A204.1 (cell line): ENCODE results near the gene ADD2.

ENCODE experiments used
- FAIRE-seq: peaks from 2 replicates; lab custom pipeline; 2012; peaks lifted over from hg19 to GRCh38; lab: Jason Lieb, UNC

The ADD2 gene

DNA sequence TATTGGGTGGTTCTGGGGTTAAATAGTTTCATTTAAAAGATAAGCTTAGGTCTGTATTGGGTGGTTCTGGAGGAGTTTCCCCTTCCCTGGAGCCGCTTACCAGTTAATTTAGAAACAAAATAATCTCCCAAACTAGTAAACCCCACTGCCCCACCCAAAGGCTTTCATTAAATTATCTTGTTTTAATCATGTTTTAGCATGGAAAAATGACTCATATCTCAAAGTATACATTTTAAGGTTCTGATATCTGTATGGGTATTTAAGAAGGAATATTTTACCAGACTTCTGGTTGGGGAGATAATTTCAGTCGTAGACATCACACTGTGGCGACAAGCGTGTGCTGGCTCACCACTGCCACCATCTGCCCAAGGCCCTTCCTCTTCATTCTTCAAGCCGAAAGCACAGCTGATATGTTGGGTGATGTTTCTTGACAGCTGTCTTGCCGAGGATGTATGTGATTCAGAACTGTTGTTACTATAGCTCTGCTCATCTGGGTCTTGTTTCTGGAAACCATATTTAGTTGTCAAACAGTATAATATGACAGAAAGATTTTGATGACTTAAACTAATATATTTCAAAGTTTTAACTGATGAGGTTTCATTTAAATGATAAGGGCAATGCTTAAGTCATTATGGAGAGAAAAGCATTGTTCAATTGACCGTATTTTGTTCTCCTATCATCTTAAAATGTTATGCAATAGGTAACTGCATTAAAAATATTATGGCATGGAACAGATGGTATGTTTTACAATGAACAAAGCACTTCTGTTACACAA lies 17.3 kb upstream of the ADD2 start:
- no peak for FAIRE-seq

DNA sequence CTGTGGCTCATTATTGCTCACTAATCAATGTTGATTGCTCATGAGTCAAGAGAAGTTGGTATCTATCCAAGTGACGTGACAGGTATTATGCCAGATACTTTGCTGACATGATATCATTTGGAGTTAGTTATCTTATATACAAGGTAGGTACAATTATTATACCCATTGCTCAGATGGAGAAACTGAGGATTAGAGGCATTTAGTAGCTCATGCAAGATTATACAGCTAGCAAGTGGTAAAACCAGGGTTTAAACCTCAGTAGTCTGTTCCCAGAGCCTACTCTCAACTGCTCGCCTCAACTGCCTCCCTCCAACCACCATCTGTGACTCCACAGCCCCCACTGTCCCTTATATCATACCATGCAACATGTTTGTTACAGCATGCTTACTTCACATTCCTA lies 16.3 kb upstream of the ADD2 start:
- FAIRE-seq = no peak

- FAIRE-seq = no peak
These were observed 12.0 kb upstream of the ADD2 start for GRCh38 chr2:70779911-70780545.

- FAIRE-seq = no peak
These were observed 11.5 kb upstream of the ADD2 start for GRCh38 chr2:70779491-70779890.

DNA sequence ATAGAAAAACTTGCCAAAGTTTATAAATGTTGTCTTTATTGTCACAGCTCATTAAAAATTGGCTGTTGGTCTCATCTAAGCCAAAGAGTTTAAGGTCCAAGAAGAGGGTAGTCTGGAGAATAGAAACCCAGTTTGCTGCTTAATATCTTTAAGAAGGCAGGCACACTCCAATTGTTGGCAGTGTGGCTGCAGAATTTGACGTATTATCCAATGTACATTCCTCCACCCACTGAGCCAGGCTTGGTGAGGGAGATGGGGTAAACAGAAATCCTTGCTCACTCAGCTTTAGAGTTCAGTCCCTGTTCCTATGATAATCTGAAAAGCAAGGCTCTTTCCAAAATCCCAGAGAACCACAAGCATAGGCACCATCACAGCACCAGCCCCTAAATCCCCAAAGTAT lies 10.7 kb upstream of the ADD2 start:
- no peak for FAIRE-seq

- FAIRE-seq = no peak
These were observed 9.4 kb upstream of the ADD2 start for GRCh38 chr2:70777450-70777849.

DNA sequence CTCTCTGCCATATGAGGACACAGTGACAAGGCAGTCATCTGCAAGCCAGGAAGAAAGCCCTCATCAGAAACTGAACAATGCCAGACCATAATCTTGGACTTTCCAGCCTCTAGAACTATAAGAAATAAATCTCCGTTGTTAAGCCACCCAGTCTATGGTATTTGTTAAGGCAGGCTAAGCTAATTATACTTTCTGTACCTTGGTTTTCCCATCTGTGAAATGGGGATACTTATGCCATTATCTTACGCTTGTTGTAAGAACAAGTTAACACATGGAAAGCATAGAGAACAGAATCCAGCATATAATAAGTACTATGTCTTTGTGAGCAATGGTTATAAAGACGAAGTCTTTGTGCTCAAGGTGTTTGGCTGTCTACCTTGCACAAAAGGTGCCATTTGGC lies 8.3 kb upstream of the ADD2 start:
- FAIRE-seq = no peak

DNA sequence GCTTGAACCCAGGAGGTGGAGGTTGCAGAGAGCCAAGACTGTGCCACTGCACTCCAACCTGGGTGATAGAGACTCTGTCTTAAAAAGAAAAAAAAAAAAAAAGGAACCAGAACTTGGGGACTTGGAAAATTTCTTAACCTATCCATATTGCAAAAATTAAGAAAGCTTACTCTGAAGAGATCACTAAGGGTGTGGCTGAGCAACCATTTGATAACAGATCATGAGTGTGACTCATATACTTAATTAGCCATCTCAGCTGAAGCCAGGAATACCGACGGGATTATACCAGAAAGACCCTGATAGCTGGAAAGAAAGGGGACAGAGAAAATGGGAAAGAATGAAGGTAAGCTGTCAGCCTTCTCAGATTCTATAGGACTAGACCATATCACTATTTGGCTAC lies 7.1 kb upstream of the ADD2 start:
- FAIRE-seq = no peak

GRCh38 chr2:70772486-70773155 lies 4.6 kb upstream of the ADD2 start:
- no peak for FAIRE-seq

DNA sequence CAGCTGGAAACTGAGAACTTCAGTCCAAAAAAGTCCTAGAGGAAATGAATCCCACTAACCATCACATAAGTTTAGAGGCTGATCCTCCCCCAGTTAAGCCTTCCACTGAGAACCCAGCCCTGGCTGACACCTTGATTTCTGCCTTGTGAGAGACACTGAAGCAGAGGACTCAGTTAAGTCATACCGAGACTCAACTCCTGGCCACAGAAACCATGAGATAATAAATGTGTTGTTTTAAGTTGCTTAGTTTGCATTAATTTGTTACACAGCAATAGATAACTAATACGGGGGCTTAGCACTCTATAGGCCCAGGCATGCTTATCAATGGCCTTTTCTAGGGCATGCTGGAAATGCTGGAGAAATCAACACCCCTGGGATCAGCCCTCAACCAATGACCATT lies 3.4 kb upstream of the ADD2 start:
- FAIRE-seq = no peak

DNA sequence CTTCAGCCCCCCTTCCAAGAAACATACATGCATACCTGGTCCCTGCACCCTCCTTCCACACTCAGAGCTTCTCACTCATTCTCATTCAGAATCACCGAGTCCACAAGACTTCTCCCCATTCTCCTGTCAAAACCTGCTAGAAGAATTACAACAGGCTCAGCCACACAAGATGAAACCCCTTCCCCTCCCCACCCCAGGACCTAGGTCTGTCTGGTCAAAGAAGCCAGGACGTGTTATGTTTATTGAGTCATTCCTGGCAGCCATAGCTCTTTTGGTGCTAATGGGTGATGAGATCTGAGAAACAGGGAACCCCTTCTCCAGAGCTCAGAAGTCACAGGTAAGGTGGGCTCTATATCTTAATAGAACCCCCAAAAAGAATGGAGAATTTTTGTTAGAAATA lies 1.4 kb upstream of the ADD2 start:
- FAIRE-seq = no peak

DNA sequence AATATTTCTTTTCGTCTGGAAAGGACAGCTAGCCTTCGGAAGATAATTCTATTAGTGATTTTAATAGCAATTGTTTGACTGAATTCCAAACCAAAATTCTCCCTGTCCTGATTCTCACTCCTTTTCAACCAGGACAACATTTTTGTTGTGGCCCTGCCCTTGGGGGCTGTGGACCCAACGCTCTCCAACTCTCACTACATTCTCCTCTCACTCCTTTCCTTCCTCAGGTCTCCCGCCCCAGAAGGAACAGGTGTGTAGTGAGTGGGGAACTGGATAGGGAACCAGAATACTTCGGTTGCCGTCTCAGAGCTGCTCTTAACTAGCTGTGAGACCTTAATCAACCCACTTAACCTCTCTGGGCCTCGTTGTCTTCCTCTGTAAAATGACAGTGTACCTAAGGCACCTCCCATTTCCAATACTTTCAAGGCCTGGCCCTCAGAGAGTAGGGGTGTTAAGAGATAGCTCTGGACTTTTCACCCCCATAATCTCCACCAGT lies 638 bp upstream of the ADD2 start:
- FAIRE-seq = no peak

- no peak for FAIRE-seq
These were observed 811 bp downstream of the ADD2 start for GRCh38 chr2:70767079-70767698.

DNA sequence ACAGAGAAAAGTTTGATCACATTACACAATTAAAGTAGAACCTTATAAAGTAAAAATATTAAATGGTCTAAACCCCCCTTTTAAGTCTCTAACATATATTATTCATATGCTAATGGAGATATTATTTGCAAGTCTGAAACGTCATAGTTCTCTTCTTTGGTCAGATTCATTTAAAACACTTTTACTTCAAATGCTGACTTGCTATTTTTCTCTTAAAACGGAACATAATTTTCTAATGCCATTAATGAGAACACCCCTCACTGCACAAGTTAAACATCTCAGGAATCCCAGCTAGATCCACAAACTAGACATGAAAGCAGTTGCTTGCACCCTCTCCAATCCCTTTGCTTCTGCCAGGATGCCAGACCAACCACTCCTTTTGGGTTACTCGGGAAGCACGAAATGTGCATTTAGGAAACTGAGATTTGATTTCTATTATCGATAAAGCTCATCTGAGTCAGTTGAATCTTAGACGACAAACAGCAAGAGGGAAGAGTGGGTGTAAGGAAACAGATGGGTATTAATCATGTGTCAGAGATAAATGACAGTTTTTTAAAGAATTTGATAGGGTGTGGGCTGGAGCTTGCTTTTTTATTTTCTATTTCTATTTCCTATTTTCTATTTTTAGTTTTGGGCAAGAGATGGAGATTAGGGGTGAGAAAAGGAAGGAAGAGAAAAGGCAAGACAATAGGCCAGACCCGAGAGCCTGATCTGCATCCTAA lies 1.5 kb downstream of the ADD2 start:
- FAIRE-seq = no peak

GRCh38 chr2:70765507-70765906 lies 2.5 kb downstream of the ADD2 start:
- FAIRE-seq = no peak

- no peak for FAIRE-seq
These were observed 8.6 kb downstream of the ADD2 start for GRCh38 chr2:70759446-70759845.

DNA sequence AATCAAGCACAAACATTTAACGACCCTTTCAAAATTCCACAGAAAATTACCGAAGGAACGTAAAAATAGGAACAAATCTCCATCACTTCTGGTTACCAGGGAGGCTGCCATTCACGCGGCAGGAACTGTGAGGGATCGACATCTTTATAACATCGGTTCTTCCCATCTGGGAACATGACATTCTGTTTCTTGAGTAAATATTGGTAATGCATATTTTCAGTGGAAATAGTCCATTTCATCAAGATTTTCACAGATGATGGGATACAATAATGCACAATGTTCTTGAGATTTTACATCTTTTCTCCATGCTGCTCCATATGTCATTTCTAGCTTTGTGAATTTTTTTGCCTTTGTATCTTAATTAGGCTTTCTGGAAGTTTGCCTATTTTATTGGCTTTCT lies 10.0 kb downstream of the ADD2 start:
- FAIRE-seq = no peak

DNA sequence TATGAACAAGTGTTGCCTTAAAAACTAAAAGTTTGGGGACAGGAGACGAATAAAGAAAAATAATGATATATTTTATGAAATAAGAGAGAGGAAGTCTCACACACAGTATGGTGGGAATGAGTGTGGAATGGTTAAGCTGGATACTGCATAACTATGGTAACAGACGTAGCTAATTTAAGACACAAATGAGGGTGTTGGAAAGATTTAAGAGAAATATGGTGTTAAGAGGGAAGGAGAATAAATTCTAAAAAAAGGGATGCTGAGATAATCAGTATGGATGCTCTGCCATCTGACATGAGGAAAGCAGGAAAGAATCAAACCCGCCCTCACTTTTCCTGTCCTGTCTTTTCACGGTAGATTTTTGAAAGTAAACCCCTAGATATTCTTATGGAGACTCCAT lies 10.6 kb downstream of the ADD2 start:
- FAIRE-seq = no peak

- FAIRE-seq = no peak
These were observed 11.9 kb downstream of the ADD2 start for GRCh38 chr2:70756128-70756527.

GRCh38 chr2:70753902-70754301 lies 14.1 kb downstream of the ADD2 start:
- no peak for FAIRE-seq

DNA sequence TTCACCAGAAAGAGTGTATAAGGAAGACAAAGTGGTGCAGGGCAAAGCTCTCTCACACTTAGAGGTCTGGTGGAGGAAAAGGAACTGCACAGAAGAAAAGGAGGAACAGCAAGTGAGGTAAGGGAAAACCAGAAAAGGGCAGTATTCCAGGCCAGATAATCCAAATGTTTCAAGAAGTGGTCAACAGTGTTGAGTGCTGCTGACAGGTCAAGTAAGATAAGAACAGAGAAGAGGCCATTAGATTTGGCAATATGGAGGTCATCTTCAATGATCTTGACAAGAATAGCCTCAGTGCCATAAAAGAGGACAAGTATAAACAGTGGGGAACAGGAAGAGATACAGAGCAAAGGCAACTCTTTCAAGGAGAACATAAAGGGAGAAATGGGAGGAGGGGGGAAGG lies 15.0 kb downstream of the ADD2 start:
- no peak for FAIRE-seq

GRCh38 chr2:70752396-70752795 lies 15.6 kb downstream of the ADD2 start:
- no peak for FAIRE-seq
